ENCODE measurements around the gene NAGS.
"Not testable (repeated sequence)": the region's sequence is repeated elsewhere in the genome, so short reads cannot be mapped to it uniquely, and the experiment has no call there.

The NAGS gene

GRCh38 chr17:44004077-44004760 lies at the start of gene NAGS:
Gene NAGS, plus strand, starts transcription at chr17:44004622. Its CDS starts 42 bp downstream, at chr17:44004664.
- DNase-seq, result peak; percentile 24

GRCh38 chr17:43956222-43956621 lies 48.2 kb upstream of the NAGS start:
- no peak for DNase-seq

GRCh38 chr17:43958748-43959352 lies 45.6 kb upstream of the NAGS start:
- no peak for DNase-seq

GRCh38 chr17:43961292-43961691 lies 43.1 kb upstream of the NAGS start:
- DNase-seq, result not testable (repeated sequence)

- DNase-seq, result no peak
Measured at GRCh38 chr17:43961954-43962353, 42.5 kb upstream of the NAGS start.

- no peak for DNase-seq
Measured at GRCh38 chr17:43962479-43962878, 41.9 kb upstream of the NAGS start.

- DNase-seq, result no peak
Measured at GRCh38 chr17:43966276-43966675, 38.1 kb upstream of the NAGS start.

- no peak for DNase-seq
Measured at GRCh38 chr17:43967251-43967875, 37.1 kb upstream of the NAGS start.

- DNase-seq, result no peak
Measured at GRCh38 chr17:43970366-43970765, 34.1 kb upstream of the NAGS start.

- not testable (repeated sequence) for DNase-seq
Measured at GRCh38 chr17:43971436-43971835, 33.0 kb upstream of the NAGS start.

- not testable (repeated sequence) for DNase-seq
Measured at GRCh38 chr17:43972444-43973212, 31.8 kb upstream of the NAGS start.

GRCh38 chr17:43974382-43975266 lies 29.8 kb upstream of the NAGS start:
- DNase-seq, result no peak

- no peak for DNase-seq
Measured at GRCh38 chr17:43975898-43976297, 28.5 kb upstream of the NAGS start.

GRCh38 chr17:43976963-43977837 lies 27.2 kb upstream of the NAGS start:
- no peak for DNase-seq

GRCh38 chr17:43978078-43978477 lies 26.3 kb upstream of the NAGS start:
- DNase-seq, result no peak

- no peak for DNase-seq
Measured at GRCh38 chr17:43979011-43979410, 25.4 kb upstream of the NAGS start.

GRCh38 chr17:43979671-43980070 lies 24.8 kb upstream of the NAGS start:
- no peak for DNase-seq

- no peak for DNase-seq
Measured at GRCh38 chr17:43982171-43982570, 22.3 kb upstream of the NAGS start.

- no peak for DNase-seq
Measured at GRCh38 chr17:43983196-43983514, 21.3 kb upstream of the NAGS start.

GRCh38 chr17:43983515-43984411 lies 20.7 kb upstream of the NAGS start:
- no peak for DNase-seq

Data from CD4-positive, alpha-beta T cell treated with Interleukin-17A for 4 hours (primary cell).